HuH-7.5 (cell line): Measurements from ENCODE around the gene MORN1.
A peak's percentile ranks its signal among the peaks of the same experiment; 100 is the strongest.

Source experiments
- DNase-seq: peaks from one replicate; pipeline ENCODE4 v3.0.0; 2011; ENCODE audit warnings: low spot score

MORN1 gene

DNA sequence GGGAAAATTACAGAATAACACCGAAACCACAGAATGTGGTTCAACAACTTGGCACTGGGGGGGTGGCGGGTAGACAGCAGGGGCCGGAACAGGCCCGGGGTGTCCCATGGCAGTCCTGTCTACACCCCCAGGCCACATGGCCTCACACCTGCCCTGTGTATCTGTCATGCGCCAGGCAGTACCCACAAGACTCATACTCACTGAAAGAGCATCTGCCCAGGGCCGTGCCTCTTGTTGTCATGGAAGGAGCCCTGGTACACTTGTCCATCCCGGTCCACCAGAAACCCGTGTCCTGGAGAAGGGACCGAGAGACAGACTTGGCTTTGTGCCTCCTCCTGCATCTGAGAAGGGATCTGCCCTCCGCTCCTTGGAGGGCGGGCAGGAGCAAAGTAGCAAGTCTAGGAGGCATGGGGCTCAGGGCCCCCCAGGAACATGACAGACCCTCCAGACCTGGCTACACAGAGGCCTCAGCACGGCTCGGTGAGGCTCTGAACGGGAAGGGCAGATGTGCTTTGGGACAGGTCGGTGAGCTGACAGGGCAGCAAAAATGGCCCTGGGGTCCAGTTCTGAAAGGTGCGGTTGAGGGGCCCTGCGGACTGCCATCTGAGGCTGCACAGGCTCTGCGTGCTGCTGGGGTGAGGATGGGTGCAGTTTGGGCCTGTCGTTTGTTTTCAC, 5.6 kb downstream of the MORN1 start:
- DNase-seq, result no peak

DNA sequence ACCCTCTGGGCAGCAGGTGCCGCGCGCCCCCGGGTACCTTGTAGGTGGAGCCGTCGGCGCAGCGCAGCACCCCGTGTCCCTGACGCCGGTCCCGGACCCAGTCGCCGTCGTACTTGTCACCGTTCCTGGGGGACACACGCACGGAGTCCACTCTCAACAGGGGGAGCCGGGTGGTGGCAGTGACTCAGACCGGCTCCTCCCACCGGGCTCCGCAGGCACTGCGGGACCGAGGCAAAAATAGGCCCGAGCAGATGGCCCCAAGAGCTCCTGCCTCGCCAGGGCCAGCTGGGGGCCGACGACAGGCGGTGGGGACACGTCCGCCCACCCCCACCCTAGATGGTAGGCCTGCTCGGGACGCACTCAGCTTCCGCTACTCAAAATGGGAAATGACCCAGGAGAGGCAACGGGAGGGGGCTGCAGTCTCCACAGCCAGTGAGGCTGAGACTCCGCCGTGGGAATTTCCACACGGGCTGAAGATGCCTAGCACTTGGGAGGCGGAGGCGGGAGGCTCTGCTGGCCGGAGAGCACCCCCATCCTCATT, 6.3 kb downstream of the MORN1 start:
- no peak for DNase-seq

DNA sequence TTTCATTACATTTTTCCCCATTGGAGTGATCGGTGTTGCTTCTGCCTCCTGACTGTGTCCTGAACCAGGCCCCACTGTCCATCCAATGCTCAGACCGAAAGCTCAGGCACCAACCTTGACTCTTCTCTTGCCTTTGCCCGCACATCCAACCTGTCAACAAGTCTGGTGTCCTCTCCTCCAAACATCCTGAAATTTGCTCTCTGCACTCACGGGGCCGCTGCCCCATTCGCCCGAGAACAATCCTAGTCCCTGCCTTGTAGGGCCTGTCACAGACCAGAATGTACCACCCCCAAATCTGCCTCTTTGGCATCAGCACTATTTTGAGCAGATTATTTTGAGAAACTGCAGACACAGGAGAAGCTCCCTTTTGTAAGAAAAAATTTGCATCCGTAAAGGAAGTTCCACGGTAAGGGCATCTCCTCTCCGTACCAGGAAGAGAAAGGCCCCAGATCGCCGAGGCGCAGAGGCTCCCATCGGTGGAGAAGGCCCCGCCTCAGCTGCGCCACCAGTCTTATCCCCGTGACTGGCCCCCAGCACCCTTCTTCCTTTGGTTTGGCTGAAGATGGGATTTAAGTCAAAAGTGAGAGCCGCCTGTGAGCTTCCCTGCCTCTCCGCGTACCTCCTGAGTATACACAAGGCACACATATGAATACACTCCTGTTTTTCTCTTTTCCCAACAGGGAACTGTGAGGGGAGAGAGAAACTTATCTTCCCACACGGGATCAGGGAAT, 7.1 kb downstream of the MORN1 start:
- DNase-seq, result no peak

DNA sequence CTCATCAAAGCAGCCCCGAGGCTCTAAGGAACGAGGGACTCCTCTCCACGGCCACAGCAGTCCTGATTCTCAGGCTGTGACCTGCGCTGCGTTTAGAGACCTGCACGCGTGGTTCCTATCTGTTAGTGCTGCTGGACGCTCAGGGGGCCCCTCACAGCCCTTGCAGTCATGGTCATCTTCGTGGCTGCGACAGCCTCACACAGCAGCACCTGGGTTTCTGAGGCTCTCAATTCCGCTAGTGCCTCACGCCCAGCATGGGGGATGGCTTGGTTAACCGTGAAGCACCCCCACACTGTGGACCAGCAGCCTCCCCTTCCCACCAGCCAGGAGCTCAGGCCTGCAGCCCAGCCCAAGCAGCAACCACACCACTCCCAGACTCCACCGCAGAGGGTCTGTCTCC, 7.8 kb downstream of the MORN1 start:
- DNase-seq, result no peak

DNA sequence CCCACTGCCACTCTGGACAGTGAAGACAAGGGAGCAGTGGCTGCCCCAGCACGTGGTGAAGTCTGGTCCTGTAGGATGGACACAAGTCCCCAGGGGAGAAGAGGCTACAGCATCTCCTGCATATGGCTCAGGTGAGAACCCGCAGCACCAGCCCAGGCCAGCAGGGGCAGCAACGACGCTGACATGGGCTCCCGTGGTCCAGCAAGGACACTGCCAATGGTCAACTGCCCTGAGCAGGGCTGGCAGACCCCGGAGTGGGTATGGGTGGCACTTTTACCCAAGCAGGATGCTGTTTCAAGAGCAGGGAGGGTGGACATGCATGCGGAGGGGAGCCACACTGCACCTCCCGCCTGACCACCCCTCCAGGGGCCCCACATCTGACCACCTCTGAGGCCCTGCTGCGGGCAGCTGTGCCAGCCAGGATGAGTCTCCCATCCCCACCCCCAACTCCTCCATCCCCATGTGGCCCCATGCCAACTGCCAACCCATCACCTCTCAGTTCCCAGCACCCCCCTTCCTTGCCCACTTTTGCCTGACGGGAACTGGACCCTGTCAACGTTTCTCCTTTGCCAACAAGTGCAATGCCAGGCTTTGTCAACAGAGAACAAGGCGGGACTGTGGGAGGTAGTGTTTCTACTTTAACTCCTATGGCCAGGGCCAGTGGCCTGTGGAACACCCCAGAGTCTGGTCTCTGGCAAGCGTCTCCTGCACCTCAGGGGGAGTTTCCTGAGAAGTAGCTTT, 8.6 kb downstream of the MORN1 start:
- DNase-seq, result peak; percentile 89

DNA sequence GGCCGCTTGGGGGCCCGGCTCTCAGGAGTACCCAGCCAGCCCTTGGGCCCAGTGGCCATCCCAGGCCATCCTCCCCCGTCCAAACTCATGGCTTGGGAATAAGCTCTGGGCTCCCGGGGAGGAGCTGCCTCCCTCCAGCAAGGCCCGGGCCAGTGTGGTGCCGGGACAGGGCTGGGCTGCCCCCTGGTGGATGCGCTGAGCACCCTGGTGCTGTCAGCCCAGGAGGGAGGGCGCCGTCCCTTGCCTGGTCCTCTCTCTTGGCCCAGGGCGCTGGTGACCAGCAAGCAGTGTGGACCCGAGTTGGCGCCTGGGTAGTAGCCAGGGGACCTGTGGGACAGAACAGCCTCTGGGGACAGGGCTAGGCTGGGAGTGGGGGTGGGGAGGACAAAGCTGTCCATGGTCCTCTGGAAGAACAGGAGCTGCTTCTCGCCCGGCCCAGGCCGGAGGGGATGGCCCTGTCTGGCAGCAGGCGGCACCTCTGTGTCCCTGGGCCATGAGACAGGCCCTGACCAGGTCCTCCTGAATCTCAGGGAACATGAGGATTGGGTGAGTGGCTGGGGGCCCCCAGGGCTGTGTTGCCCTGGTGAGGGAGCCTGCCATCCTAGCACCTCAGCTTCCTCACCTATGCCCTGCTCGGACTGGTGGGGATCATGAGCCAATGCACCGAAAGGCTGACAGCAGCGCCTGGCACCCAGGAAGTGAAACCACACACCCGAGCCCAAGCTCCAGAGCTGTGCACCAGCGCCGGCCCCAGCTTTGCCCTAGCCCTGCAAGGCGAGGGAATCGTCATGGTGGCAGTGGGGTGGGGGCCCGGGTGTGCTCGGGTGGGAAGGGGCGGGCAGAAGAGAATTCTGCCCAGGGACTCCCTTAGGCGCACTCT, 9.4 kb downstream of the MORN1 start:
- peak; percentile 97 for DNase-seq

DNA sequence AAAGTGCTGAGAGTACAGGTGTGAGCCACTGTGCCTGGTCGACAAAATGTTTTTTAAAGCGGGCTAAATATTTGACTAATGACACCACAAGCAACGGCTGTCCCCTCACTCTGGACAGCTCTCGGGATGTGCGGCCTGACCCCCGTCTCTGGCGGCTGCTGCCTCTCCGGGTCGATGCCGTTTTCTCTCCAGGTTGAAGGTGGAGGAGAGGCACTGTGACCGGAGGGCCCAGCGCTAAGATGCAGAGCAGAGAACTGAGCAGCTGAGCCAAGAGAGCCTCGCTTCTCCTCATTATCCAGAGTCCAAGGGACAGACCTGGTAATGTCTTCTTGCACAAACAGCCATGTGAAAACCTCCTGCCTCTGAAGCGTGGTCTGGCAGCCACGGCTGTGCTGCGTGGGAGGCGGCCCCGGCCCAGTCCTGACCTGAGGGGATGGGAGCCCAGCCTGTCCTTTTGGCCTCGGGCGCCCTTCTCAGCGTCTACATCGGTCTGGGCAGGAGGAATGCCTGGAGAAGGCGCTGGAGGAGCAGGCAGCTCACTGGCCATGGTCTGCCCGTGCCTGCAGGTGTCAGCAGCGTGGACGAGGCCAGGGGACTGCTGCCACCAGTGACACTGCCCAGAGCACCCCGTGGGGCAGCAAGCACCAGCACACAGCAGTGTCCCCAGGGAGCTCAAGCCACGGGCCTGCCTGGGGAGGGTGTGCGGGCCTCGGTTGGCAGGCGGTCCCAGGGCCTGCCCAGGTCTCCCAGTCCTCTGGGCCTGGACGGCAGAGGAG, 10.3 kb downstream of the MORN1 start:
- no peak for DNase-seq

DNA sequence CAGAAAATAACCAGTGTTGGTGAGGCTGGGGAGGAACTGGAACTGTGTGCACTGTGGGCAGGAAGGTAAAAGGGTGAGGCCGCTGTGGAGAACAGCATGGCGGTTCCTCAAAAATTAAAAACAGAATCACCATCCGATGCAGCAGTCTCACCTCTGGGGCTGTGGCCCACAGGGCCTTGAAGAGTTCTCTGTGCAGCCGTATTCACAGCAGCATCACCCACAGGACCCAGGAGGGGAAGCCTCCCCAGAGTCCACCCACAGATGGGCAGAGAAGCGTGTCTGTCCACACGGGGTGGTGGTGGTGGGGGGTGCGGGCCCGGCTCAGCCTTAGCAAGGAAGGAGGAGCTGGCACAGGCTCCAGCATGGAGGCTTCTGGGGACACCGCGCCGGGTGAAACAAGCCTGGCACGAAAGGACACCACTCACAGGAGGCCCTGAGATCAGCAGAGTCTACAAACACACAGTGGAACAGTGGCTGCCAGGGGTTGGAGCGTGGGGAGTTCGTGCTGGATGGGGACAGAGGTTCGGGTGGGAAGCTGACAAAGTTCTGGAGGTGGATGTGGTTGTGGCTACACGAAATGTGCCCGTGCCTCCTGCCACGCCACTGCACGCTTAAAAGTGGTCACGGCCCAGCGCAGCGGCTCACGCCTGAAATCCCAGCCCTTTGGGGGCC, 11.5 kb downstream of the MORN1 start:
- no peak for DNase-seq

DNA sequence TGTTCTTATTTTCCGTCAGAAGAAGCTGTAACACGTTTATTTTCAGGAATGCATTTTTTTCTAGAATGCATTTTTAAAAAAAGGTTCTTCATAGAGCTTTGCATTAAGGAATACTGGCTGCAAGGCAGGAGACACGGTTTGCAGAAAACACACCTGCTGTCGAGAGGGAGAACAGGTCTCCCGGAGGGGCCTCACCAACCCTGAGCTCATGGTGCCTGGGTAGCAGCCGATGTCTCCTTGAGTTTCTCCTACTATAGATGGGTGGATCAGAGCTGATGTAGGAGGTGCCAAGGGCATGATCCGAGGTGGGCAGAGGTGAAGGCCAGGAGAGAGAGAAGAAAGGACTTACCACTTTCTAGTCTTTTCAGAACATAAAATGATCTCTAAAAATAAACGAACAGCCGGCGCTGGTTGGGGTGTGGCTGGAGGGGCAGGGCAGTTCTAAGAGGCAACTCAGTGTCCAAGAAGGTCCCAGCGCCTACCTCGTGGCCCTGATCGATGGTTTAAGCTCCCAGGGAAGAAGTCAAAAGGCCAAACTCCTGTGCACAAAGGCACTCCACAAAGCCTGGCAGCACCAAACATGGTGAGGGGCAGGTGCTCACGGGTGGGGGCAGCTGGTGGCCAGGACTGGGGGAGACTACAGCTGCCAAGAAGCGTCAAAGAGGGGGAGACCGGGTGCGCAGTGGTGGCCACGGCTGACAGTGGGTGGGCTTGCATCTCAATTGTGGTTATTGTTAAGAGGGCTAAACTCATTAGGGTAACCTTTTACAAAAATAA, 12.2 kb downstream of the MORN1 start:
- no peak for DNase-seq

DNA sequence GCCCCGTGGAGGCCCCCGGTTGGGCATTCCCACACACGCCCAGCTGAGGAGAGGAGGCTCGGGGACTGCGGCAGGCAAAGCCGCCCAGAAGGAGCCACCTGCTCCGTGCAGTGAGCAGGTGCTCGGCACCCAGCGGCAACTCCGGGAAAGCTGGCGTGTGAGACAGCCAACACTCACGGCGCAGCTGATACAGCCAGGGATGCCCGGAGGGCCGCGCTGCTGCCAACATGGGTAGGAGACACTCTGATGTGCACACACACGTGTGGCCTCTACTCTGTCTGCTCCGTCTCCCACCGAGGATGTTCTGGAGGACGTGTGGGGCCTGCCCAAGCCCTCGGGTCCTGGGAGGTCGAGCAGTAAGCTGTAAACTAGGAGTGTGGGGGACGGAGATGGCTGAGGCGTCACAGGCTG, 12.9 kb downstream of the MORN1 start:
- DNase-seq, result no peak

DNA sequence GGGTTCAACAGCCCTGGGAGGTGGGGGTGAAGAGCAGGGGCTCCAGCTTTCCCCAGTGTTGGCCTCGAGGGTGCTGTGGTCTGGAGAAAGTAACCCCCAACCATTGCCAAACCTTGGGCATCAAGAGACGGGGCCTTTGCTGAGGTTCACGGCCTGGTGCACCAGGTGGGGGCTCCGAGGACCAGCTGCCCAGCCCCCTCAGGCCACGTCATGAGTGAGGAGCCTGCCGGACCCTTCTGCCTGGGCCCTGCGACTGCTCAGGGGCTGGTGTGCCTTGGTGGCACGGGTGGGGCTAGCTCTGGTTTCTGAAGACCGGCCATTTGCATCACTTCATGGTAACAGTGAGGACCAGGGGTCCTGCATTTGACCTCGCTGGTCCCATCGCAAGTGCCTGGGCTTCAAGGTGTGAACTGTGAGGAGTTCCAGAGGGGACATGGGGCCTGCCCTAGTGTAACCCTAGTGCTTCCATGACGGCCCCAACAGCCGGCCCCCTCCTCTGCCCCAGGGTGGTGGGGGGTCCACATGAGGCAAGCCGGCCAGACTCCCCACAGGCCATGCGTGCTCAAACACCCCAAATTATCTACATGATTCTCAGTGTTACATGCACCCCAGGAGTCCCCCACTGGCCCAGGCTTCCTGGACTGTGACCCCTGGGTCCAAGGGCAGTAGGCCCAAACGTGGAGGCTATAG, 13.5 kb downstream of the MORN1 start:
- DNase-seq, result no peak

DNA sequence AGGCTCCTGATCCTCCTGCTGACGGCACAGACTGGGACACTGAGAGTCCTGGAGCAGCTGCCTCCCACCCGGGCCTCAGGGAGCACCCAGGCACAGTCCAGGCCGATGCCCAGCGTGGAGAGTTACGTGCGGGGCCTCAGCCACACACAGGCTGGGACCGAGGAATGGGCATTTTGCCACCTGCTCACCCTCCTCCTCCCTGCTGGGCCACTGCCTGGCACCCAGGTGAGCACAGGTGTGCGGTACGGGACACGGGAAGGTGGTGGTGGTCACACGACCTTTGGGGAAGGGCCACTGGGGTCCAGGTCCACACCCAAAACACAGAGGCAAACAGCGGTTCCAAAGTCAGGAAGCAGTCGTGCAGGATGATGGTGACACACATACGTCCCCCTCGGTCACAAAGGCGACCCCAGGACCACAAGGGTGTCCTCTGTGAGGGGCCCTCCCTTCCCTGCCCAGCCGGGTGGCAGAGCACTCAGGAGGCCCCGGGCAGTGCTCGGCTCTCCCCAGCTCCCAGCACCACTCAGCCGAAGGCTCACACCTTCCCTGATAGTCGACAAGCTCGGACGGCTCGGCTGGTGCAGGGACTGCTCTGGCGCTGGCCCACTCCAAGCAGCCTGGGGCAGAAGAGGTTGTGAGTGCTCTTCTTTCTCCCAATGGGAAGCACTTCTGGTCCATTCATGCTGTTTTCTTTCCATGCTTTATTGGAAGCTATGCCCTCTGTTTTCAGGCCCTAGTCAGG, 14.3 kb downstream of the MORN1 start:
- DNase-seq, result no peak

DNA sequence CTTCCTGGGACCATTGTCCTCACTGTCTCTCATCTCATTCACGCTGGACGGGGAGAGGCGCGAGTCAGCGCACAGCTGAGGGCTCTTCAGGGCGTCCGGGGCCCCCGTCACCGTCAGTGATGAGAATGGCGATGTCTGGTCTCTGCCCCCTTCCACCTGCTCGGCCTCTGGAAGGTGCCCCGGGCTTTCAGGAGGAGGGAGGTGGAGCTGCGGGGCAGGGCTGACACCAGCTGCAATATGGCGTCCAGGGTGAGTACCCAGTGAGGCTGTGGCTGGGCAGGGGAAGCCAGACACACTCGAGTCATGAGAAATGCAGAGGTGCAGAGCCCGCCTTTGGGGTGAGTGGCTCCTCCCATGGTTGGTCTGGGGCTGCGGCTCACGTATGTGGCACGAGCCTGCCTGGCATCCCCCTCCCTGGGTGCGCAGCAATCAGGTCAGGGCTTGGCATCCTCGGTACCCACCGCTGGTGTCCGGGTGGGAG, 15.1 kb downstream of the MORN1 start:
- DNase-seq, result no peak

DNA sequence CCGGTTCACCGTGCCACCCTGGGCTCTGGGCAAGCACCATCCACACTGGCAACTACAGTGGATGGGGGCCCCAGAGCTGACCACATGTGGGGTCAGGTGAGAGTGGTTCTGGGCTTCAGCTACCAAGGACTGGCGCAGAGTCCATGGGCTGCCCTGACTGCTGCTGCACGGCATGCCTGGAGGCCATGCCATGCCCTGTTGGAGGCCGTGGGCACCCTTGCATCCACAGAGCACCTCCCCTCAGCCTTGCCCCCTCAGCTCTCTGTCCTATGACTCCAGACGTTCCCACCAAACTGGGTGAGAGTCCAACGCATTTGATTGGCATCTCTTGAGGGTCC, 15.5 kb downstream of the MORN1 start:
- no peak for DNase-seq

DNA sequence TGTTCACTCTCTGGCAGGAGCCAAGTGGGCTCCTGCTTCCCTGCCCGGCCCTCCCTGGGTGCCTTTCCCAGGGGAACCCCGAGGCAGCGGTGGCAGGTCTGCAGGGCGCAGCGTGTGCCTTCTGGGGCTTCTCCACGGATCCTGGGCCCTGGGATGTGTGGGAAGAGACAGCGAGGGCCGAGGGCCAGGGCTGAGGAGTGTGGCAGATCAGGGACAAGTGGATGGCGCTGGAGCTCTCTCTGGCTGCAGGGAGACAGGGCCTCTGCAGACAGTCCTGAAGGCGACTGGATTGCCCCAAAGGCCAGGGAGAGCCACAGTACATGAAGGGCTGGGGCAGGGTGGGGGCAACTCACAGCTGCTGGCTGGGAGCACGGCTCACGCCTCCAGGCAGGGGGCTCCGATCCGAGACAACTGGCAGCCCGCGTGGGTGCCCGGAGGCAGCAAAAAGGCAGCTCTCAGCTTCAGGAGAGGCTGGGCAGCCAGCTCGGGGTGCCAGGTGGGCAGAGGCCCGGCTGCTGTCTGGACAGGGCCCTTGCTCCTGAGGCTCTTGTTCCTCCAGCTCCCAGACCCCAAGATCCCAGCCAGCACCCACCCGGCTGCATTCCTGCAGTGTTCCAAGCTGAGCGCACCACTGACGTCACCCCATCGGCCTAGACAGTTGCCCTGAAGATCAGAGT, 16.0 kb downstream of the MORN1 start:
- DNase-seq, result no peak

DNA sequence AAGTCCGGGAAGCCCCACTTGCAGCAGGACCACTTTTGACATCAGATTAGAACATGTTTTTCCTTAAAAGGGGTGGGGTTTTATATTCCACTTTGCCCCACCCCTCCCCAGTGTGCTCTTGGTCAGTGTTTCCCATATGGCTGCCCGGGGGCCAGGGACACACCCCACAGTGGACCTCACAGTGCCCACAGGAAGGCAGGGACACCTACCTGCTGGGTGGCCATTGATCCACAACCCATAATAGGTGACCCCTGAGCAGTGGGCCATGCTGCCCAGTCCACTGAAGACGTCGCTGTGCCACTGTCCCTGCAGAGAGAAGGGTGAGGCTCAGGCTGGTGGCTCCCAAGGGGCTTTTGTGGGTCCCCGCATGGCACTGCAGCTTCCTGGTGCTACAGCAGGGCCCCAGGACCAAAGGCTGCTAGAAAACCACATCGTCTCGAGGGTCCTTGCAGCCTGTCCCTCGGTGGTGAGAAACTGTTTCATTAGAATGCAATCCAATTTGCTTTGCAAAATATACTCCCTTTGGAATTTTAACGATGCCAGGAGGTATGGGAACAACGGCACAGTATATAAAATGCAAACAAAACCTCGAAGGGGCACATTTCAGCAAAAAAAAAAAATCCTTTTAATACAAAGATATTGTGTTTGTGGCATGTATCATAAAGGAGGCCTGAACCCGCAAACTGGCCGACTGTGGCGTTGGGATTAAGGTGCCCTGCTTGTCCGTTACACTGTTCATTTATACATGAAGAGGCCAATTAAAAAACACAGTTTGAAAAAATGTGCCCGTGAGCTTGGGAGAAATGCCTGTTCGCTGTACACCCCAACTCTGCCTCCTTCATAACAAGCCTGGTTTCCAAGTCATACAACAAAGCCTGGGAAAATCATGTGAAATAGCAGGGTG, 16.9 kb downstream of the MORN1 start:
- no peak for DNase-seq
